ENCODE results near the gene BPIFB2.

The BPIFB2 gene

GRCh38 chr20:33023439-33024242 lies 16.1 kb downstream of the BPIFB2 start:
- DNase-seq: no peak

DNA sequence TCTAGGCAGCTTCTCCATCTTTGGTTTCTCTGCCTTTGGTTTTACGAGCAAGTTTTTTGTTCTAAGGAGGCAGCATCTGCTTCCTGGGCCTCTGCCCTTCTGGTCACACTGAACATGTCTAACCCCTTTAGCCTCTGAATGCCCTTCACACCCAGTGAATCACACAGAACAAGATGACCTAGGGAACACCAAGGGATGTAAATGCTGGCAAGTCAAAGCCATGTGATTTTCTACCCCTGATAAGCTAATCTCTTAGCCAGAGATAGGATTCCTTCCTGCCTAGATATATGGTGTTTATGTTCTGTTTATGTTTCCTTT lies 16.7 kb downstream of the BPIFB2 start:
- DNase-seq: no peak

GRCh38 chr20:33024609-33025317 lies 17.3 kb downstream of the BPIFB2 start:
- no peak for DNase-seq

DNA sequence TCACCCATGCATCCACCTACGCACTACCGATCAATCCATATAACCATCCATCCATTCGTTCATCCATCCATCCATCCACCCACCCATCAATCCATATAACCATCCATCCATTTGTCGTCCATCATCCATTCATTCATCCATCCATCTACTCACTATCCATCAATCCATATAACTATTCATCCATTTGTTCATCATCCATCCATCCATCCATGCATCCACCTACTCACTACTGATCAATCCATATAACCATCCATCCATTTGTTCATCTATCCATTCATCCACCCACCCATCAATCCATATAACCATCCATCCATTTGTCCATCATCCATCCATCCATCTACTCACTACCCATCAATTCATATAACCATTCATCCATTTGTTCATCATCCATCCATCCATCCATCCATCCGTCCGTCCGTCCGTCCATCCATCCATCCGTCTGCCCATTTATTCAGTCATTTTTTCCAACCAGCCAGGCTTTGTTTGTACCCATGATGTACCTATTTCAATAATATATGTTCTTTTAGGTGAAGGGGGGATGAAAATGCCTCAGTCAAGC lies 17.9 kb downstream of the BPIFB2 start:
- no peak for DNase-seq

DNA sequence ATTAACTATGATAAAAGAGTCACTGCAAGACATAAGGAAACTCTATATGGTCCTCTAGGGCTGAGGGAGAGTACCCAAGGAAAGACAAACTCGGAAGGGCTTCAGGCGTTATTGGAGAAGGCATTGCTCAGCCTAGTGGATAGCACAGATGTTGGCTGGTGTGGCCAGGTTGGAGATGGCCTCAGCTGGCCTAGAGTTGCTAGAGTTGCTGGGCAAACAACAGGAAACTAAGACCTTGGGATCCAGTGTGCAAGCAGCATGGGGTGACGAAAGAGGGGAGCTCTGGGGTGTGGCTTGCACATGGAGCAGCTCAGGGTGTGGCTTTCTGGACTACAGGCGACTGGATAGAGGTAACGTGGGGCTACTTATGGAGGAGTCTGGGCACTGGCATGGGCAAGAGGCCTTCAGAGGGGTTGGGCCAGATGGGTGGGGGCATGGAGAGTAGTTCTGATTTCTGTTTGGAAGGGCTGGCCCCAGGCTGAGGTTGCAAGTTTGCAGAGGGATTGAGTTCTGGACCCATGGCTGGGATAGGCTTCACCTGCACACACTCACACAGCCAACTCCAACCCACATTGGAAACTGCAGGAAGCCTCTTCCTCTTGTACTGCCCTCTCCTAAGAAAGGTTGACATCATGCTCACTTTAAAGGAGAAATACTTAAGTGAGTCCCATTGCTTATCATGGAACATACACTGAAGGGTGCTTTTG lies 18.7 kb downstream of the BPIFB2 start:
- DNase-seq: no peak

- no peak for DNase-seq
Measured at GRCh38 chr20:33026779-33027759, 19.6 kb downstream of the BPIFB2 start.

DNA sequence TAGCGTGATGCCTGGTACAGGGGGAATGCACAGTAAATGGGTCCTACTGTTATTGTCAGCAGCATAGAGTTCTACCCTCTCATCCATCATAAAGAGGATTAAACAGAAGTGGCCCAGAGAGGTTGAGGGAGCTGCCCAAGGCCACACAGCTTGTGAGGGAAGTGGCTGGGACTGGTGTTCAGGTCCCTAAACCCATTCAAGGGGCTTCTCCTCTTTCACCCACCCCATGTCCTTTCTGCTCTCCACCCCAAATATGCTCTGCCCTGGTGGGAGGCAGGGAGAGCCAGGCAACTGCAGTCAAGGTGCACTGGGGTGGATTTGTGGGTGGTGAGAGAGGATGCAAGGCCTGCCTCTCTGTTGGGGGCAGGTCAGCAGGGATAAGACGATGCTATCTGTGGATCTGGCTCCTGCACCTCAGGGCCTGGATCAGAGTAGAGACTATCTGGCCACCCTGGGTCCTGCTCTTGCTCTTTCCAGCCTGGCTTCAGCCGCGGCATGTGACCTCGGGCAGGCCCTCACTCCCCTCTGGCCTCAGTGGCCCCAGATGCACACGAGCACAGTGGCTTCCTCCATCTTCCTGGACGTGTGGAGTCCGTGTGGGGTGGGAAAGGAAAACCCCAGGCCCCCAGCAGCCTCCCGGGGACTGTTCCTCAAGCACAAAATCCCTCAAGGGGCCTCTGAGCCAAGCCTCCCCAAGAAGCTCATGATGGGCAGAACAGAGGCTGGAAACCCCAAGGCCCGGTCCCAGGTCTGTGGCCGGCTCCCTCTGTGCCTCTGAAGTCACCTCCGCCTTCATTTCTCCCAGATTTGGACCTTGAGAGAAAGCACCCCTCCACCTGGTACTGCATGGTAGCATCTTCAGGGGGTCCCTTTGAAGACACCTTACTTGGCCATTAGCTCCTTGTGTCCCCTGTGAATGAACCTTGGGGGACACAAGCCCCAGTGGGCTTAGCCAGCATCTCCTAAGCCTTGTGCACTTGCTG lies 20.6 kb downstream of the BPIFB2 start:
- no peak for DNase-seq

DNA sequence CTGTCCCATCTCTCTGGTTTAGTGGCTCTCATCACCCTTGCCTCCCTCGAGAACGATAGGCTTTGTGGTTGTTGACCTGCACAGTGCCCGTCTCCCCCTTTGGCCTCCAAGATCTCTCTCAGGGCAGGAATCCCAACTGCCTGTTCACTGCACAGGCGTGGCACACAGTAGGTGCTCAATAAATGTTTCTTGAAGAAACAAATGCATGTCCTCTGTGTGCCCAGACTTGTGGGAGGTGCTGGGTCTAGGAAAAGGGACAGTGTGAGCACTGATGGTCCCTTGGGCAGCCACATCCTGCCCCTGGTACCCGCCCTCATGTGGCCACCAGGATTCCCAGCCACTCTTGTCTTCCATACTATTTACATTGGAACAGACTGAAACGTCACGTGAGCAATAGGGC lies 21.4 kb downstream of the BPIFB2 start:
- no peak for DNase-seq

- no peak for DNase-seq
Measured at GRCh38 chr20:33030076-33030475, 22.6 kb downstream of the BPIFB2 start.

DNA sequence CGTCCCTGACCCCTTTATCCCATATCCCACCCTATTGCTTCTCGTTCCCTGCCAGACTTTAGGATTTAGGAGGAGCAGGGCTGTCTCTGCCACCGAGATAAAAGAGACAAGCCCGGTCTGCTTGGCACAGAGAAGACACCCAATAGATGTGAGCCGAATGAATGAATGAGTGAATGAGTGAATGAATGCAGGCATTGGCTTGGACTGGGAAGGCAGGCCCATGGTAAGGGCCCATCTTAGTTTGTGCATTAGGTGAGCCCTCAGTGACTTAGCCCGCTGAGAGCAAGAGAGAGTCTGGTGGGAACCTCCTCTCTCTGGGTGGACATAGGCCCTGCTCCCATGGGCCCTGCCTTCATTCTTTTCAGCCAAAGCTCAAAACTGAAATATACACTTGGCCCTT lies 23.1 kb downstream of the BPIFB2 start:
- DNase-seq: no peak

DNA sequence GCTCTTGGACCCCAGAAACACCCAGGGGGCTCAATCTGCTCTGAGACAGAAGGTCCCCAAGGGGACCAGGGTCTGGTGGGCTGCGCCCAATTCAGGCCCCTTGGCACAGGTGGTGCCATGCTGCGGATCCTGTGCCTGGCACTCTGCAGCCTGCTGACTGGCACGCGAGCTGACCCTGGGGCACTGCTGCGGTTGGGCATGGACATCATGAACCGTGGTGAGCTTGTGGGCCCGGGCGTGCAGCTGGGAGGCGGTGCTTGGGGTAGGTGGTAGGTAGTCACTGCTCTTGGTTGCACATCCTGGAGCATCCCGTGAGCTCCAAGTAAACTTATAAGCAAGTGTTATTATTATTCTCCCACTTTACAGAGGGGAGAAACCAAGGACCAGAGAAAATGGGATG lies 24.0 kb downstream of the BPIFB2 start, which contains the start of gene BPIFB6:
Gene BPIFB6 (plus strand): TSS at position 118 of the 400 bp plus-strand sequence. CDS start 0 bp downstream, at position 118.
- no peak for DNase-seq

DNA sequence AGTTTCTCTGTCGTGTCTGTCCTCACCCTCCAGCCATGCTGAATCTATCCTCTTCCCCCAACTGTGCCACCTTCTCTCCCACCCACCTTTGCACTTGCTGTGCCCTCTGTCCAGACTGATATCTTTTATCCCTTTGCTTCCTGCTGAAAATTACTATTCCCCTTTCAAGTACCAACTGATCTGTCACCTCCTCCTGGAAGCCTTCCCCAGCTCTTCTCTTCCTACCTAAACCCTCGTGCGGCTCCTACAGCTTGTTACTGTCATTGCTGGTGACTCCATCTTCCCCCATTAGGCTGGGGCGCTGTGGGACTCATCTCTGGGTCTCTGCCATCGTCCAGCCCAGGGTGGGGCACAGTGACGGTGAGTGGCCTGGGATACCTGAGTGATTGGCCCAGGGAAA lies 25.1 kb downstream of the BPIFB2 start:
- no peak for DNase-seq

DNA sequence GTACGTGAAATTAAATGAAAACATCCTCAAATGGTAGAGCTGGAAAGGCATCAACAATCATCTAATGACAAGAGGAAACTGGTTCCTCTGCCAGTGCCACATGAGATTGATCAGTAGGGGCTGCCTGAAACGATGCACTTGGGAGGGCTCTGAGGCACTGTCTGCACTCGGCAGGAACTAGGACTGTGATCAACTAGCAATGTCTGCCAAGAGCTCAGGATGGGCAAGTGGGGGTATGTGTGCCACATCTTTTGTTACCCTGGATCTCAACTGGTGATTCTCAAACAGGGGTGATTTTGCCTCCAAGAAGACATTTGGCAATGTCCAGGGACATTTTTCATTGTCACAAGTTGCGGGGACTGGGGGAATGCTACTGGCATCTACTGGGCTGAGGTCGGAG lies 25.9 kb downstream of the BPIFB2 start:
- no peak for DNase-seq

GRCh38 chr20:33034115-33034514 lies 26.6 kb downstream of the BPIFB2 start:
- no peak for DNase-seq

GRCh38 chr20:33034901-33035492 lies 27.5 kb downstream of the BPIFB2 start:
- no peak for DNase-seq

DNA sequence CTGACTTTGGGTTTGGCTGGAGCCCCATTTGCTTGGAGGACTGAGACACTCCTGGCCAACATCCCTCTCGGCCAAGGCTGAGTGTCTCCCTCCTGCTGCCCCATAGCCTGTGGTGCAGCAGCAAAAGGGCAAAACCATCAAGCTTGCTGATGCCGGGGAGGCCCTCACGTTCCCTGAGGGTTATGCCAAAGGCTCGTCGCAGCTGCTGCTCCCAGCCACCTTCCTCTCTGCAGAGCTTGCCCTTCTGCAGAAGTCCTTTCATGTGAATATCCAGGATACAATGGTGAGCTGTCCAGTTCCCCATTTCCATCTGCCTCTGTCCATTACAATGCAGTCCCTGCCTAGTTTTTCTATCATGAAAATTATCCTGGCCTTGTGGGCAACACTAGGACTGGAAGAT lies 30.0 kb downstream of the BPIFB2 start:
- DNase-seq: no peak

GRCh38 chr20:33038243-33038642 lies 30.7 kb downstream of the BPIFB2 start:
- DNase-seq: no peak

DNA sequence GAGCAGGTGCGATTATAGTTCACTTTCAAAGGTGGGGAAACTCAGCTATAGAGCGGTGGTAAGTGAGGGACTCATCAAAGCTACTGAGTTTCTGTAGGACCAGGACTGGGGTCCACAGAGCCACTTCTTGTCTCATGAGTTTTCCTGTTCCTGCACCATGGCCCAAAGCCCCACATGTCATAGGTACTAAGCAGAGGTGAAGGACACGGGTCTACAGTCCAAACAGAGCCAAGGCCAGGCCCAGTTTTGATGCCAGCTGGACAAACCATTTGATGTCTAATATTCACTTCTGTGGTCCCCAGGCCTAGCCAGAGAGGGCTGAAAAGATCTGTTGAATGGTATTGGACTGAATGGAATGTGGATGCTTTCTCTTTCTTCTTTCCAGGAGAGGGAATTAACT lies 34.9 kb downstream of the BPIFB2 start:
- DNase-seq: no peak

GRCh38 chr20:33042983-33043730 lies 35.7 kb downstream of the BPIFB2 start:
- no peak for DNase-seq

- no peak for DNase-seq
Measured at GRCh38 chr20:33043731-33044181, 36.3 kb downstream of the BPIFB2 start.

Data from eye (tissue), 1 donor.